H1 (cell line): ENCODE results near the gene CA7. TPM values are rescaled to one million over a fixed set of nuclear protein-coding genes. Genes with fewer than 3 reads are reported as not detected.

Experiments
- CTCF ChIA-PET: fragments of 300-600 bp; sonication (Branson Sonifier 250); formaldehyde crosslinking; loops from one replicate; lab custom pipeline; 2021; ENCODE audit not compliant: partially characterized antibody; lab: Charles Lee
- POLR2A ChIA-PET: fragments of 300-600 bp; sonication (Branson Sonifier 250); formaldehyde crosslinking; loops from one replicate; lab custom pipeline; 2021; ENCODE audit warnings: inconsistent platforms; ENCODE audit not compliant: partially characterized antibody; lab: Charles Lee
- DNase-seq, 2 experiments: peaks; one replicate each; pipeline versions ENCODE4 v3.0.0 to v3.0.0-alpha.2; 2010 to 2022; ENCODE audit warnings: low spot score in 2 of 2, low read depth in 1 of 2, mixed read lengths in 1 of 2
- FAIRE-seq: peaks from 2 replicates; lab custom pipeline; 2011; peaks lifted over from hg19 to GRCh38; lab: Jason Lieb, UNC
- H2AFZ ChIP-seq: 2 replicates; pipeline ENCODE4 v1.8.1; 2012; ENCODE audit warnings: low read length, inconsistent platforms
- H2AK5ac ChIP-seq: 2 replicates; pipeline ENCODE4 v1.6.1; 2013; ENCODE audit warnings: low read depth, low read length
- H2BK120ac ChIP-seq: replicated peaks from 2 replicates; pipeline ENCODE3; 2013; ENCODE audit warnings: low read depth, low read length, inconsistent platforms
- H2BK12ac ChIP-seq: 2 replicates; pipeline ENCODE4 v1.6.1; 2013; ENCODE audit warnings: low read depth, low read length
- H2BK15ac ChIP-seq: 2 replicates; pipeline ENCODE4 v1.6.1; 2013; ENCODE audit warnings: low read length
- H2BK20ac ChIP-seq: 2 replicates; pipeline ENCODE4 v1.6.1; 2013; ENCODE audit warnings: low read length
- H2BK5ac ChIP-seq: 2 replicates; pipeline ENCODE4 v1.6.1; 2013; ENCODE audit warnings: low read depth, low read length
- H3K14ac ChIP-seq: 2 replicates; pipeline ENCODE4 v1.6.1; 2013; ENCODE audit warnings: inconsistent platforms; ENCODE audit not compliant: insufficient read length
- H3K18ac ChIP-seq: 2 replicates; pipeline ENCODE4 v1.6.1; 2013; ENCODE audit warnings: low read length; ENCODE audit errors: extremely low read depth
- H3K23ac ChIP-seq: 2 replicates; pipeline ENCODE4 v1.6.1; 2013; ENCODE audit warnings: inconsistent platforms; ENCODE audit not compliant: insufficient read length
- H3K23me2 ChIP-seq: 2 replicates; pipeline ENCODE4 v1.6.1; 2013; ENCODE audit warnings: low read depth, low read length
- H3K27ac ChIP-seq: 2 replicates; pipeline ENCODE4 v1.6.1; 2011; ENCODE audit warnings: low read depth, low read length, inconsistent platforms
- H3K27me3 ChIP-seq, 4 experiments: replicated peaks in 1 of 4; 1 replicate in 1 of 4; 2 replicates in 3 of 4; pipeline versions ENCODE4 v1.6.1 to v1.8.1; 2011 to 2013; ENCODE audit warnings: low read length in 3 of 4, mild to moderate bottlenecking in 3 of 4, inconsistent platforms in 2 of 4, mixed read lengths in 2 of 4, moderate library complexity in 1 of 4; ENCODE audit not compliant: control insufficient read depth in 3 of 4, insufficient read depth in 3 of 4; ENCODE audit errors: extremely low read depth in 1 of 4
- H3K36me3 ChIP-seq, 4 experiments: 2 replicates each; pipeline versions ENCODE4 v1.6.1 to v1.8.1; 2011 to 2013; ENCODE audit warnings: mild to moderate bottlenecking in 4 of 4, low read length in 3 of 4, moderate library complexity in 2 of 4, control low read depth in 1 of 4, inconsistent platforms in 1 of 4; ENCODE audit not compliant: insufficient read depth in 4 of 4, control insufficient read depth in 2 of 4
- H3K4ac ChIP-seq: replicated peaks from 2 replicates; pipeline ENCODE3; 2013; ENCODE audit warnings: low read length, low read depth, mixed read lengths, inconsistent platforms; ENCODE audit not compliant: insufficient read length
- H3K4me1 ChIP-seq, 4 experiments: replicated peaks in 1 of 4; 1 replicate in 1 of 4; 2 replicates in 3 of 4; pipeline versions ENCODE4 v1.6.1 to v1.8.1; 2011 to 2013; ENCODE audit warnings: low read length in 3 of 4, inconsistent platforms in 2 of 4, mixed read lengths in 1 of 4; ENCODE audit not compliant: insufficient read depth in 4 of 4, control insufficient read depth in 3 of 4
- H3K4me2 ChIP-seq, 2 experiments: 2 replicates each; pipeline versions ENCODE4 v1.6.1 to v1.8.1; 2011 to 2013; ENCODE audit warnings: low read depth in 2 of 2, low read length in 2 of 2, control low read depth in 1 of 2, inconsistent platforms in 1 of 2, mild to moderate bottlenecking in 1 of 2; ENCODE audit not compliant: insufficient read depth in 1 of 2
- H3K4me3 ChIP-seq, 4 experiments: fragments of 200-600, 300-600 bp in 1 of 4; sonication (generic), shearing (Covaris generic), sonication (Bioruptor Twin) in 1 of 4; 2 replicates each; pipeline versions ENCODE4 v1.5.1 to v1.8.1; 2011 to 2016; ENCODE audit warnings: low read length in 4 of 4, low read depth in 3 of 4, control low read depth in 2 of 4, inconsistent platforms in 2 of 4, mild to moderate bottlenecking in 2 of 4, mixed read lengths in 1 of 4, moderate library complexity in 1 of 4; ENCODE audit not compliant: insufficient read depth in 2 of 4; ENCODE audit errors: extremely low read depth in 1 of 4
- H3K56ac ChIP-seq: replicated peaks from 2 replicates; pipeline ENCODE3; 2013; ENCODE audit warnings: low read depth, mild to moderate bottlenecking, mixed read lengths, low read length, inconsistent platforms; ENCODE audit not compliant: insufficient read length
- H3K79me1 ChIP-seq: 2 replicates; pipeline ENCODE4 v1.6.1; 2013; ENCODE audit warnings: low read depth, low read length, control low read depth
- H3K79me2 ChIP-seq, 2 experiments: 2 replicates each; pipeline versions ENCODE4 v1.6.1 to v1.8.1; 2012 to 2013; ENCODE audit warnings: low read length in 2 of 2, mild to moderate bottlenecking in 2 of 2, inconsistent platforms in 1 of 2; ENCODE audit not compliant: insufficient read depth in 2 of 2, control insufficient read depth in 1 of 2
- H3K9ac ChIP-seq, 4 experiments: replicated peaks in 1 of 4; 1 replicate in 1 of 4; 2 replicates in 3 of 4; pipeline versions ENCODE4 v1.6.1 to v1.8.1; 2011 to 2013; ENCODE audit warnings: low read depth in 3 of 4, low read length in 3 of 4, control low read depth in 2 of 4, mild to moderate bottlenecking in 2 of 4, moderate library complexity in 2 of 4, inconsistent platforms in 1 of 4; ENCODE audit errors: extremely low read depth in 1 of 4
- H3K9me3 ChIP-seq, 2 experiments: 2 replicates each; pipeline versions ENCODE4 v1.6.1 to v1.8.1; 2012 to 2013; ENCODE audit warnings: mild to moderate bottlenecking in 2 of 2, moderate library complexity in 2 of 2, control low read depth in 1 of 2, inconsistent platforms in 1 of 2, low read depth in 1 of 2, low read length in 1 of 2, mixed read lengths in 1 of 2; ENCODE audit not compliant: insufficient read depth in 2 of 2
- H4K20me1 ChIP-seq, 2 experiments: replicated peaks in 1 of 2; 2 replicates each; pipeline versions ENCODE3 to v1.8.1; 2011 to 2013; ENCODE audit warnings: inconsistent platforms in 2 of 2, low read length in 2 of 2, mild to moderate bottlenecking in 1 of 2; ENCODE audit not compliant: insufficient read depth in 2 of 2, control insufficient read depth in 1 of 2
- H4K5ac ChIP-seq: 2 replicates; pipeline ENCODE4 v1.6.1; 2013; ENCODE audit warnings: low read length, low read depth, mixed read lengths, inconsistent platforms; ENCODE audit not compliant: insufficient read length
- H4K8ac ChIP-seq: 2 replicates; pipeline ENCODE4 v1.8.0; 2013; ENCODE audit warnings: mild to moderate bottlenecking, moderate library complexity, low read length, inconsistent platforms; ENCODE audit not compliant: insufficient read depth; ENCODE audit errors: extremely low read depth
- H4K91ac ChIP-seq: replicated peaks from 2 replicates; pipeline ENCODE3; 2013; ENCODE audit warnings: low read length, mixed read lengths, inconsistent platforms; ENCODE audit not compliant: insufficient read length
- EGR1 ChIP-seq: IDR thresholded peaks from 2 replicates; pipeline ENCODE4 v1.6.1; 2011; ENCODE audit warnings: low read depth, low read length, borderline replicate concordance
- NRF1 ChIP-seq: IDR thresholded peaks from 2 replicates; pipeline ENCODE4 v1.6.1; 2011; ENCODE audit warnings: mild to moderate bottlenecking, low read depth, low read length, improper control_type of control experiment
- SAP30 ChIP-seq: fragments of 300-600 bp; sonication (generic); IDR thresholded peaks from 2 replicates; pipeline ENCODE4 v1.7.1; 2012; ENCODE audit warnings: low read length, moderate library complexity, mild to moderate bottlenecking, inconsistent platforms; ENCODE audit not compliant: insufficient read depth, insufficient replicate concordance
- WGBS, 2 experiments: shearing (Covaris generic) in 1 of 2; methylation state at CpG; one replicate each; pipeline versions ENCODE4 v1.1.6 to v1.1.7; 2013 to 2015; ENCODE audit warnings: low lambda C conversion rate in 2 of 2, mixed read lengths in 2 of 2, inconsistent platforms in 1 of 2, low coverage in 1 of 2, missing lambda C conversion rate in 1 of 2; ENCODE audit not compliant: insufficient replicate concordance in 2 of 2, insufficient coverage in 1 of 2, insufficient read length in 1 of 2; ENCODE audit errors: extremely low coverage in 1 of 2, missing lambda C conversion rate in 1 of 2; 5-methylcytosine and 5-hydroxymethylcytosine counted together
- polyA plus RNA-seq, 7 experiments: library from polyadenylated mRNA; depleted of rRNA in 3 of 7; stranded (reverse) in 5 of 7; unstranded in 2 of 7; fragments of >200 nt in 5 of 7; fragments of 200-250 nt in 2 of 7; gene quantifications; 1 replicate in 5 of 7; 2 replicates in 1 of 7; 4 replicates in 1 of 7; pipeline versions ENCODE4 v1.2.1 to v1.2.3, GENCODE V29; 2011 to 2013; ENCODE audit warnings: missing spikeins in 2 of 7, mixed read lengths in 2 of 7
- total RNA-seq: library from RNA; stranded (reverse); fragmentation: NEBNext Ultra II Directional; extraction: Animal tissue kit (Norgen Biotek cat#: 25700); gene quantifications from 2 replicates; pipeline ENCODE4 v1.2.1, GENCODE V29; 2021

Gene CA7
- total and polyA plus RNA-seq, 2 of the 8 experiments (the other 6 are each of a cell fraction or from before 2014, with no cell fraction given), result 1.7 to 2.7 TPM

GRCh38 chr16:66881014-66881417 is 36.8 kb downstream of the CA7 start:
- Histone ChIP-seq H3K27me3 (peaks cover 0 to 3% (median 0%) of the 10 kb centered on the region in 4 experiments; a peak in 1 of 7 replicates), H3K56ac (peak overlapping the region; percentile 46), H3K9me3 (no peaks in the 10 kb centered on the region), H3K79me2 (peaks cover 0 to 30% of the 10 kb centered on the region in 2 experiments; a peak in 3 of 4 replicates), H3K27ac (peak overlapping the region; percentile 64; the same call in 1 of the 2 replicates), H4K20me1 (peaks cover 3 to 11% of the 10 kb centered on the region in 2 experiments), H2AFZ (no peak overlapping the region), H2BK20ac (no peak overlapping the region), H2BK12ac (peak overlapping the region; percentile 39; the same call in 1 of the 2 replicates), H3K4me3 (peak overlapping the region; percentile 71 to 84 (median 80)), H4K91ac (peak overlapping the region; percentile 95), H3K14ac (no peak overlapping the region), H2AK5ac (no peak overlapping the region), H4K8ac (peak overlapping the region; percentile 64), H3K4me1 (peaks cover 0 to 10% (median 3%) of the 10 kb centered on the region in 4 experiments; a peak in 3 of 7 replicates), H3K23me2 (peaks cover 8% of the 10 kb centered on the region; the same call in 1 of the 2 replicates), H3K4me2 (peak overlapping the region; percentile 68 to 89), H3K23ac (no peak overlapping the region), H3K18ac (peak overlapping the region; percentile 83), H3K4ac (no peak overlapping the region), H2BK15ac (no peak overlapping the region), H3K9ac (peak overlapping the region; percentile 29 to 67 (median 60); a peak in 5 of 7 replicates), H2BK120ac (peak overlapping the region; percentile 78), H2BK5ac (peak overlapping the region; percentile 90; the same call in 1 of the 2 replicates), H3K36me3 (peaks cover 10 to 20% (median 15%) of the 10 kb centered on the region in 4 experiments), H4K5ac (no peak overlapping the region), H3K79me1 (peaks cover 12% of the 10 kb centered on the region)
- DNase-seq, result no peak
- no peak for FAIRE-seq
- 4% methylated on average over 23 of the region's 23 CpGs; no CpG with 5 or more reads in 1 of the 2 experiments for WGBS, 2 experiments
- ChIA-PET CTCF (interaction anchor here (0.6 to 42.0 kb wide), 11 partner anchors 8 to 111 kb away, joined by 3 to 1009 read pairs (median 3); partner anchors contain the start of genes CDH16 and RRAD), POLR2A (interaction anchor here (0.7 to 3.0 kb wide), 15 partner anchors 8 to 251 kb away, joined by 3 to 12 read pairs (median 5); partner anchors contain the start of genes CIAO2B, DYNC1LI2, NAE1 and RRAD)
- TF ChIP-seq SAP30 (peak; percentile 8), NRF1 (no peak), EGR1 (peak; percentile 74; the same call in 1 of the 2 replicates)
